Measurements from ENCODE around the gene RPL5.

Gene RPL5

DNA sequence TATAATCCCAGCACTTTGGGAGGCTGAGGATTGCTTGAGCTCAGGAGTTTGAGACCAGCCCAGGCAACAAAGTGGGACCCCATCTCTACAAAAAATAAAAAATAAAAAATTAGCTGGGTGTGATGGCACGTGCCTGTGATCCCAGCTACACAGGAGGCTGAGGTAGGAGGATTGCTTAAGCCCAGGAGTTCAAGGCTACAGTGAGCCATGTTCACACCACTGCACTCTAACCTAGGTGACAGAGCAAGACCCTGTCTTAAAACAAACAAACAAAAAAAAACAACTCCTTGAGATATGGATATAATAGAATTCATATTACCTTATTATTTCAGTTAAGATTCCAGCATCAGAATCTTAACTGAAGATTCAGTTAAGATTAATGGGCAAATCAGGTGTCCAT lies 52.4 kb downstream of the RPL5 start:
- TF ChIP-seq CTCF (IDR thresholded peaks at IDR 0.05): no peak

DNA sequence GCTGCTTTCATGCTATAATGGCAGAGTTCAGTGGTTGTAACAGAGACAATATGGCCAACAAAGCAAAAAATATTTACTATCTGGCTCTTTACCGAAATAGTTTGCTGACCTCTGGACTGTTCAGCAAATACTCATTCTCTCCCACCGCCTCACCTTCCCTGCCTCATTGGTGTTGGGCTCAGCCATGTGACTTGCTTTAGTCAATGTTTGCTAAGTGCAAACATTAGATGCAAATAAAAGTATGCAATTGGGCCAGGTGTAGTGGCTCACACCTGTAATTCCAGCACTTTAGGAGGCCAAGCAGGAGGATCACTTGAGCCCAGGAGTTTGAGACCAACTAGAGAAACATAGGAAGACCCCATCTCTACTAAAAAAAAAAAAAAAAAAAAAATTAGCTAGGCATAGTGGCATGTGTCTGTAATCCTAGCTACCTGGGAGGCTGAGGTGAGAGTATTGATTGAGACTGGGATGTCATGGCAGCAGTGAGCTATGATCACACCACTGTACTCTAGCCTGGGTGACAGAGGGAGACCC lies 55.1 kb downstream of the RPL5 start:
- no peak for TF ChIP-seq CTCF (IDR thresholded peaks at IDR 0.05)

DNA sequence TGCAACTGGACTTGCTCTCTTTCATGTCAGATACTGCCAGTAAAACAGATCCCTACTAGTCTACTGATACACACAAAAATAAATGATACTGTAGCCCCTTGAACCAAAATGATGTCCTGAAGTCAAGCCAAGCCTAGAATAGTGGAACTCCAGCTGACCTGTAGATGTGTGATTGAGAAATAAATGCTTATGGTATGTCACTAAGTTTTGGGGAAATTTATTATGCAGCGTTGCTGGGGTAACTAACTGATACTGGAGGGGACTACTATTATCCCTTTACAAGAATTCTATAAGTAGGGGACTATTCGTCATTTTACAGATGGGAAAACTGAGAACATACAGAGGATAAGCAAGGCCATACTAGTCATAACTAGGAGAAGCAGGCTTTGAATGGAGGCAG lies 55.6 kb downstream of the RPL5 start:
- no peak for TF ChIP-seq CTCF (IDR thresholded peaks at IDR 0.05)
